GM19372 (cell line): ENCODE measurements around the gene DGLUCY.
"Not testable (repeated sequence)": the region's sequence is repeated elsewhere in the genome, so short reads cannot be mapped to it uniquely, and the experiment has no call there.

ENCODE experiments used
- ATAC-seq: cut with Tn5 transposase; IDR thresholded peaks from one replicate; pipeline ENCODE4 v1.9.1; 2021; ENCODE audit warnings: mild to moderate bottlenecking, low read depth, moderate library complexity; ENCODE audit not compliant: unreplicated experiment

The DGLUCY gene

GRCh38 chr14:91252871-91253794 is 139.3 kb downstream of the DGLUCY start:
- peak; percentile 36 for ATAC-seq

GRCh38 chr14:91253795-91254323 is 140.0 kb downstream of the DGLUCY start:
- no peak for ATAC-seq

- no peak for ATAC-seq
Observed at GRCh38 chr14:91254461-91254860, 140.6 kb downstream of the DGLUCY start.

- ATAC-seq: no peak
Observed at GRCh38 chr14:91255026-91255695, 141.3 kb downstream of the DGLUCY start.

- no peak for ATAC-seq
Observed at GRCh38 chr14:91256661-91257060, 142.8 kb downstream of the DGLUCY start.

- ATAC-seq: no peak
Observed at GRCh38 chr14:91257328-91258010, 143.6 kb downstream of the DGLUCY start.

GRCh38 chr14:91258011-91258618 is 144.2 kb downstream of the DGLUCY start:
- ATAC-seq: no peak

GRCh38 chr14:91258876-91259275 is 145.0 kb downstream of the DGLUCY start:
- ATAC-seq: no peak

- ATAC-seq: no peak
Observed at GRCh38 chr14:91261115-91261514, 147.2 kb downstream of the DGLUCY start.

GRCh38 chr14:91261986-91262549 is 148.2 kb downstream of the DGLUCY start:
- ATAC-seq: no peak

GRCh38 chr14:91263329-91263728 is 149.5 kb downstream of the DGLUCY start:
- ATAC-seq: no peak

- ATAC-seq: no peak
Observed at GRCh38 chr14:91264151-91265150, 150.6 kb downstream of the DGLUCY start.

GRCh38 chr14:91265404-91265803 is 151.5 kb downstream of the DGLUCY start:
- no peak for ATAC-seq

GRCh38 chr14:91266276-91266675 is 152.4 kb downstream of the DGLUCY start:
- ATAC-seq: not testable (repeated sequence)

- ATAC-seq: no peak
Observed at GRCh38 chr14:91267965-91268437, 154.1 kb downstream of the DGLUCY start.

- no peak for ATAC-seq
Observed at GRCh38 chr14:91269076-91269991, 155.5 kb downstream of the DGLUCY start.

GRCh38 chr14:91270188-91270587 is 156.3 kb downstream of the DGLUCY start:
- no peak for ATAC-seq

- ATAC-seq: no peak
Observed at GRCh38 chr14:91270619-91271018, 156.7 kb downstream of the DGLUCY start.
